ENCODE data around the gene STX16. TPM values are rescaled to one million over a fixed set of nuclear protein-coding genes. Genes with fewer than 3 reads are reported as not detected.
"Not testable (repeated sequence)": the region's sequence is repeated elsewhere in the genome, so short reads cannot be mapped to it uniquely, and the experiment has no call there.

STX16 gene
- total RNA-seq, 1 experiment from 2014 or later: 97.0 TPM

DNA sequence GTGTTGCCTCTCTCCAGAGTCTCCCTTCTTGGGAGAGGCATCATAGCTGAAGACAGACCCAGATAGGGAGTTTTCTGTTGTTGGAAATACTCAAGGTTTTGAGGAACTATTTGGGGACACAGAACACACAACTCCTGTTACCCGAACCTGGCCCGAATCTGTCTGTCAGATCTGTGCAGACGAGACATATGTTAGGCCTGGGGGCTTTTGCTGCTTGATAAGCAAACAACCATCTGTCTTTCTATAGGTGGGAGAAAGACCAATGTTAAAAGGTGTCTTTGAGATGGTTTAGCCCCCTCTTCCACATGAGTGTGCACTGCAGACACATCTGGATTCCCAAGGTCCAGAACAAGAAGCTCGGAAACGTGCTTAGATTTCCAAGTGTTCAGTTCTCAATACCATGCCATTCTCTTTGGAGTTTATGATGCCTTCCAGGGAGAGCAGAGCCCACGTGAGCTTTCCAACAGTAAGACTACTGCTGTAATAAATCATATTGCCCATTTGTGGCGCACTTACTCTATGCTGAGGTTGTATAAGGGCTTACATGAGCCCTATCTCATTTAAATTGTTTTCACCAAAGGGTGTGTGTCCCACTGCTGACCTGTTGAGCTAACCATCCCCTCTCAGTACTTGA is 3.8 kb upstream of the STX16 start:
- Mint-ChIP-seq H3K9me3 (ENCODE audit: unreplicated experiment) (no peaks in the 10 kb centered on the region), H3K36me3 (ENCODE audit: insufficient read depth, unreplicated experiment) (peaks cover 13% of the 10 kb centered on the region), H3K4me3 (ENCODE audit: unreplicated experiment) (no peak overlapping the region), H3K4me1 (ENCODE audit: low read depth, unreplicated experiment) (peaks cover 9% of the 10 kb centered on the region), H3K27me3 (ENCODE audit: insufficient read depth, unreplicated experiment) (peaks cover 5% of the 10 kb centered on the region), H3K27ac (ENCODE audit: unreplicated experiment) (no peak overlapping the region)
- H3K27me3 ChIP-seq (replicated peaks; ENCODE audit: control insufficient read depth, insufficient read depth, low read length): no peaks in the 10 kb centered on the region
- no peak overlapping the region for H3K4me3 ChIP-seq (ENCODE audit: low read depth, low read length)
- no peaks in the 10 kb centered on the region for H3K36me3 ChIP-seq (ENCODE audit: control insufficient read depth, insufficient read depth, low read length)
- ChIA-PET CTCF (interaction anchor here (1.1 kb wide), 1 partner anchor 223 kb away, joined by 5 read pairs; no protein-coding TSS in a partner anchor), POLR2A (no interaction called here)
- TF ChIP-seq, protein P1, sequence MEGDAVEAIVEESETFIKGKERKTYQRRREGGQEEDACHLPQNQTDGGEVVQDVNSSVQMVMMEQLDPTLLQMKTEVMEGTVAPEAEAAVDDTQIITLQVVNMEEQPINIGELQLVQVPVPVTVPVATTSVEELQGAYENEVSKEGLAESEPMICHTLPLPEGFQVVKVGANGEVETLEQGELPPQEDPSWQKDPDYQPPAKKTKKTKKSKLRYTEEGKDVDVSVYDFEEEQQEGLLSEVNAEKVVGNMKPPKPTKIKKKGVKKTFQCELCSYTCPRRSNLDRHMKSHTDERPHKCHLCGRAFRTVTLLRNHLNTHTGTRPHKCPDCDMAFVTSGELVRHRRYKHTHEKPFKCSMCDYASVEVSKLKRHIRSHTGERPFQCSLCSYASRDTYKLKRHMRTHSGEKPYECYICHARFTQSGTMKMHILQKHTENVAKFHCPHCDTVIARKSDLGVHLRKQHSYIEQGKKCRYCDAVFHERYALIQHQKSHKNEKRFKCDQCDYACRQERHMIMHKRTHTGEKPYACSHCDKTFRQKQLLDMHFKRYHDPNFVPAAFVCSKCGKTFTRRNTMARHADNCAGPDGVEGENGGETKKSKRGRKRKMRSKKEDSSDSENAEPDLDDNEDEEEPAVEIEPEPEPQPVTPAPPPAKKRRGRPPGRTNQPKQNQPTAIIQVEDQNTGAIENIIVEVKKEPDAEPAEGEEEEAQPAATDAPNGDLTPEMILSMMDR (IDR thresholded peaks at IDR 0.05; ENCODE audit: insufficient read depth in 1 of 2, low read depth in 1 of 2, low read length in 1 of 2, severe bottlenecking in 1 of 2, unreplicated experiment in 1 of 2): no peak
- BruUV-seq (replicated peaks): no TSS peak
- intact Hi-C loops (cut with micrococcal nuclease; ENCODE audit: unreplicated experiment): no loop called here
- no peaks in the 10 kb centered on the region for H3K9me3 ChIP-seq
- no peak for DNase-seq
- peaks cover 14% of the 10 kb centered on the region; the same call in 1 of the 2 replicates for H3K4me1 ChIP-seq

DNA sequence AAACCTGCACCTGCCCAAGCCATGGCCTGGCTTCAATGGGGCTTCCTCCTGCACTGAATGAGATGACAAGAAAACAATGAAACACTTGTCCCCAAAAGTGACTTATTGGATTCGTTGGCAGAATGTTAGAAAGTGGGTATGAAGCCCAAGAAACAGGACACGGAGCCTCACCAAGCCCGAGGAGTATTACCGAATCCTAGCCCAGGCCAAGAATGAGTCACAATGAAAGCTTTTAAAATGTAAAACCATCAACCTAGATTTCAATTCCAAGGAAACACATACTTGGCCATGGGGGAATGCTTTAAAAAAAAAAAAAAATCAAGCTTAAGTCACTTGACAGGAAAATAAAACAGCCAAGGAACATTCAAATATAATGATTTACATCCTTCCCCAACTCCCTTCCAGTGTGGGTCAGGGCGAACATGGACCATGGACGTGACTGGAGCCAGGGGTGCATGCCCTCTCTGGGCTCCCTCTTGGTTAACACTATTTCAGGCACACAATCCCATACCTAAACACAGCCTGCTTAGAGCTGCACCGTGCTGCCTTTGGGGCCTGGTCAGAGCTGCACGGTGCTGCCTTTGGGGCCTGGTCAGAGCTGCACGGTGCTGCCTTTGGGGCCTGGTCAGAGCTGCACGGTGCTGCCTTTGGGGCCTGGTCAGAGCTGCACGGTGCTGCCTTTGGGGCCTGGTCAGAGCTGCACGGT is 3.1 kb upstream of the STX16 start:
- H3K4me3 Mint-ChIP-seq (ENCODE audit: unreplicated experiment): no peak overlapping the region
- ChIA-PET POLR2A (no interaction called here), CTCF (interaction anchor here (1.1 kb wide), 1 partner anchor 222 kb away, joined by 5 read pairs; no protein-coding TSS in a partner anchor)
- DNase-seq: no peak
- H3K27me3 Mint-ChIP-seq (ENCODE audit: insufficient read depth, unreplicated experiment): peaks cover 3% of the 10 kb centered on the region
- no TSS peak for BruUV-seq (replicated peaks)
- peaks cover 12% of the 10 kb centered on the region for H3K4me1 Mint-ChIP-seq (ENCODE audit: low read depth, unreplicated experiment)
- no peak overlapping the region for H3K4me3 ChIP-seq (ENCODE audit: low read depth, low read length)
- H3K4me1 ChIP-seq: peaks cover 18% of the 10 kb centered on the region
- H3K36me3 Mint-ChIP-seq (ENCODE audit: insufficient read depth, unreplicated experiment): peaks cover 17% of the 10 kb centered on the region
- no peaks in the 10 kb centered on the region for H3K9me3 Mint-ChIP-seq (ENCODE audit: unreplicated experiment)
- no peaks in the 10 kb centered on the region for H3K36me3 ChIP-seq (ENCODE audit: control insufficient read depth, insufficient read depth, low read length)
- intact Hi-C loops (cut with micrococcal nuclease; ENCODE audit: unreplicated experiment): no loop called here
- TF ChIP-seq, protein P1 (IDR thresholded peaks at IDR 0.05; ENCODE audit: insufficient read depth in 1 of 2, low read depth in 1 of 2, low read length in 1 of 2, severe bottlenecking in 1 of 2, unreplicated experiment in 1 of 2): no peak
- no peak overlapping the region for H3K27ac Mint-ChIP-seq (ENCODE audit: unreplicated experiment)
- H3K27me3 ChIP-seq (replicated peaks; ENCODE audit: control insufficient read depth, insufficient read depth, low read length): no peaks in the 10 kb centered on the region
- no peaks in the 10 kb centered on the region for H3K9me3 ChIP-seq

DNA sequence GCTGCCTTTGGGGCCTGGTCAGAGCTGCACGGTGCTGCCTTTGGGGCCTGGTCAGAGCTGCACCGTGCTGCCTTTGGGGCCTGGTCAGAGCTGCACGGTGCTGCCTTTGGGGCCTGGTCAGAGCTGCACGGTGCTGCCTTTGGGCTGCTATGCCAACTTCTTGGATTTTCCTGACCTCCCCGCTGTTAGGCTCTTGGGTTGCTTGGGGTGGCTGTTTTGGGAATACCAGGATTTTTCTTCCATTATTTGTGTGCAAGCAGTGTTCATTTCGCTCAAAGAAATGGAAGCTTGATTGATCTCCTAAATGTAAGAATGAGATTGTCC is 2.6 kb upstream of the STX16 start:
- H3K36me3 ChIP-seq (ENCODE audit: control insufficient read depth, insufficient read depth, low read length); H3K9me3 ChIP-seq; BruUV-seq (replicated peaks); intact Hi-C loops (cut with micrococcal nuclease; ENCODE audit: unreplicated experiment); H3K9me3 Mint-ChIP-seq (ENCODE audit: unreplicated experiment); H3K27me3 Mint-ChIP-seq (ENCODE audit: insufficient read depth, unreplicated experiment); POLR2A ChIA-PET; DNase-seq; H3K4me3 ChIP-seq (ENCODE audit: low read depth, low read length); H3K27me3 ChIP-seq (replicated peaks; ENCODE audit: control insufficient read depth, insufficient read depth, low read length): not testable (repeated sequence)
- CTCF ChIA-PET: interaction anchor here (0.7 to 1.1 kb wide), 2 partner anchors 64 to 222 kb away, joined by 3 to 5 read pairs; no protein-coding TSS in a partner anchor
- Mint-ChIP-seq H3K4me3 (ENCODE audit: unreplicated experiment) (peak overlapping the region; percentile 52), H3K4me1 (ENCODE audit: low read depth, unreplicated experiment) (peaks cover 16% of the 10 kb centered on the region), H3K36me3 (ENCODE audit: insufficient read depth, unreplicated experiment) (peaks cover 22% of the 10 kb centered on the region), H3K27ac (ENCODE audit: unreplicated experiment) (peak overlapping the region; percentile 44)
- peaks cover 23% of the 10 kb centered on the region for H3K4me1 ChIP-seq
